Progenitor cell of endocrine pancreas (in vitro differentiated cells): ENCODE data around the gene KDM4F. TPM values are rescaled to one million over a fixed set of nuclear protein-coding genes. Genes with fewer than 3 reads are reported as not detected.

Experiments used
- DNase-seq: peaks from one replicate; pipeline ENCODE4 v3.0.0; 2021; ENCODE audit warnings: low spot score; ENCODE audit not compliant: unreplicated experiment
- H3K27ac Mint-ChIP-seq: 2 replicates; pipeline ENCODE4 v1.8.0; 2021; ENCODE audit warnings: mild to moderate bottlenecking, moderate library complexity, mixed read lengths
- H3K27me3 Mint-ChIP-seq: 2 replicates; pipeline ENCODE4 v1.8.0; 2021; ENCODE audit warnings: mixed read lengths
- H3K36me3 Mint-ChIP-seq: 2 replicates; pipeline ENCODE4 v1.8.0; 2022; ENCODE audit warnings: mixed read lengths; ENCODE audit not compliant: insufficient read depth
- H3K4me1 Mint-ChIP-seq: 2 replicates; pipeline ENCODE4 v1.8.0; 2021; ENCODE audit warnings: low read depth, mixed read lengths
- H3K4me3 Mint-ChIP-seq: 2 replicates; pipeline ENCODE4 v1.8.0; 2021; ENCODE audit warnings: low read depth, mild to moderate bottlenecking, moderate library complexity, mixed read lengths
- H3K9me3 Mint-ChIP-seq: 2 replicates; pipeline ENCODE4 v1.8.0; 2021; ENCODE audit warnings: low read depth, mixed read lengths
- total RNA-seq: library from RNA; stranded (reverse); gene quantifications from 2 replicates; pipeline ENCODE4 v1.2.1, GENCODE V29; 2021
- TF ChIP-seq, protein P1 (sequence below): fragments of 200-600 bp; sonication (generic); IDR thresholded peaks from one replicate; pipeline ENCODE4 v1.5.0; 2021; ENCODE audit warnings: antibody characterized with exemption, mild to moderate bottlenecking; ENCODE audit not compliant: unreplicated experiment

The KDM4F gene
- total RNA-seq, 1 donor from 2014 or later = not detected

DNA sequence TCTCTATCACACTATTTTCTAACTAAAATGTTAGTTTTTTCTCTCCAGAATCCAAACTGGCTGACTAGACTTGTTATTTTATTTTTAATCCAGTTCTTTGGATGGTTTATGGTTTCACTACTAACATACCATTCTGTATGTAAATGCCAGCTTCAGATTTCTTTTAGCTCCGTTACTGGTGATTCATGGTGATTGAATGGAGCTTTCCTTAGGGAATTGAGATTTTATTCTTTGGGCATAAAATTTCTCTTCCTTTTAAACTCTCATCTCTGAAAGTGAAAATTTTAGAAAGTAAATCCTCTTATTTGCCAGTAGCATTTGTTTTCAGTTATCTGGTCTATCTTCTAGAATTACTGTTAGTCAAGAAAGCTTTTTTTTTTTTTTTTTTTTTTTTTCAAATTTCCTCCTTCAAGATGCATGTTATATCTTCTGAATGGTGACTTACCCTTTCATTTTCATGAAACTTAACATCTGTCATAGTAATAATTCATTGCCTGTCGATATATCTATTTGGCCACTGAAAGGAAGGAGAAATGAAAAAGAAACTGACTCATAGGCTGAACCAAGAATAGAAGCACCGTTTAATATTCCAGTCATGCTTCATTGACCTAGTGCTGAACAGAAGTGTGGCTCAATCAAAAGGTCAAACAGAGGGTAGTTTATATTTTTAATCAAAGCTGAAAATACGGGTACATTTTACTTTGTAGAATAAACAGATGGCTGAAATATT lies 46.8 kb downstream of the KDM4F start:
- Mint-ChIP-seq H3K4me3 (no peak overlapping the region), H3K4me1 (peaks cover 4% of the 10 kb centered on the region), H3K36me3 (no peaks in the 10 kb centered on the region), H3K27me3 (peaks cover 47% of the 10 kb centered on the region), H3K27ac (no peak overlapping the region), H3K9me3 (no peaks in the 10 kb centered on the region)
- TF ChIP-seq, protein P1, sequence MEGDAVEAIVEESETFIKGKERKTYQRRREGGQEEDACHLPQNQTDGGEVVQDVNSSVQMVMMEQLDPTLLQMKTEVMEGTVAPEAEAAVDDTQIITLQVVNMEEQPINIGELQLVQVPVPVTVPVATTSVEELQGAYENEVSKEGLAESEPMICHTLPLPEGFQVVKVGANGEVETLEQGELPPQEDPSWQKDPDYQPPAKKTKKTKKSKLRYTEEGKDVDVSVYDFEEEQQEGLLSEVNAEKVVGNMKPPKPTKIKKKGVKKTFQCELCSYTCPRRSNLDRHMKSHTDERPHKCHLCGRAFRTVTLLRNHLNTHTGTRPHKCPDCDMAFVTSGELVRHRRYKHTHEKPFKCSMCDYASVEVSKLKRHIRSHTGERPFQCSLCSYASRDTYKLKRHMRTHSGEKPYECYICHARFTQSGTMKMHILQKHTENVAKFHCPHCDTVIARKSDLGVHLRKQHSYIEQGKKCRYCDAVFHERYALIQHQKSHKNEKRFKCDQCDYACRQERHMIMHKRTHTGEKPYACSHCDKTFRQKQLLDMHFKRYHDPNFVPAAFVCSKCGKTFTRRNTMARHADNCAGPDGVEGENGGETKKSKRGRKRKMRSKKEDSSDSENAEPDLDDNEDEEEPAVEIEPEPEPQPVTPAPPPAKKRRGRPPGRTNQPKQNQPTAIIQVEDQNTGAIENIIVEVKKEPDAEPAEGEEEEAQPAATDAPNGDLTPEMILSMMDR = no peak
- no peak for DNase-seq

GRCh38 chr11:95097209-95097608 lies 48.0 kb downstream of the KDM4F start:
- no peaks in the 10 kb centered on the region for H3K36me3 Mint-ChIP-seq
- no peak overlapping the region for H3K4me3 Mint-ChIP-seq
- peaks cover 4% of the 10 kb centered on the region for H3K4me1 Mint-ChIP-seq
- DNase-seq = no peak
- TF ChIP-seq, protein P1 = no peak
- no peaks in the 10 kb centered on the region for H3K9me3 Mint-ChIP-seq
- H3K27me3 Mint-ChIP-seq = peaks cover 35% of the 10 kb centered on the region
- no peak overlapping the region for H3K27ac Mint-ChIP-seq

DNA sequence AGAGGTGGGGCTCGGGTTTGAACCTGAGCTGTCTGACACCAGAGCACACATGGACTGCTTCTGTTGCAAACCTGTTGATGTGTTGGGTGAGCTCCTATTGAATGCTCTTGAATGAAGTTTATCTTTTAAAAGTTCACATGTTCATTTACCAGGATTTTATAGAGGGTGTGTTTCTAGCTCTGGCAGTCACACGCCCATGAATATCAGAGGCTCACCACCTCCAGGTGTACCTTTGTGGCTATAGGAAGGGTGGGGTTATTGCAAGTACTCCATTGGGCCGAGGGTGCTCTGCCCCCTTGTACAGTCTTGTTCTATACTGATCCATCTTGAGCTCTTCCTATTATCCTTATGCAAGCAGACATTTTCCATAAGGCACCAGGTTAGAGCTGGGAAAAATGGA lies 49.6 kb downstream of the KDM4F start:
- no peak for DNase-seq
- TF ChIP-seq, protein P1 = no peak
- H3K4me3 Mint-ChIP-seq = no peak overlapping the region

DNA sequence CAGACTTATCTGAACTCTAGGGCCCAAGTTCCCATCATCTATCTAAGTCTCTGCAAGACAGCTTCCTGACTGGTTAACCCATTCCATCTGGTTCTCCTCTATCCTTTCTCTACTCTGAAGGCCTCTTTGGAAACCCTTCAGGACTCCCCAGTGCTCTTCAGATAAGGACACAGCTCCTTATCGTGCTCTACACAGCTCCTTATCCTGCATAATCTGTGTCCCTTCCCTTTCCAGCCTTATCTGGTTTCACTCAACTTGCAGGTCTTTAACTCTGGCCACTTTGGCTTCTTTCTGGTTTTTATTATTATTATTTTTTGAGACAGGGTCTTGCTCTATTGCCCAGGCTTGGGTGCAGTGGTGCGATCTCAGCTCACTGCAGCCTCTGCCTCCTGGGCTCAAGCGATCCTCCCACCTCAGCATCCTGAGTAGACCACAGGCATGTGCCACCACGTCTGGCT lies 51.0 kb downstream of the KDM4F start:
- TF ChIP-seq, protein P1 = no peak

More for the DNA sequence above, 49.6 kb downstream of the KDM4F start:
- Mint-ChIP-seq H3K9me3 (no peaks in the 10 kb centered on the region), H3K27me3 (peaks cover 26% of the 10 kb centered on the region), H3K36me3 (no peaks in the 10 kb centered on the region), H3K27ac (no peak overlapping the region), H3K4me1 (no peaks in the 10 kb centered on the region)

More for the DNA sequence above, 51.0 kb downstream of the KDM4F start:
- H3K27me3 Mint-ChIP-seq = peaks cover 20% of the 10 kb centered on the region
- no peaks in the 10 kb centered on the region for H3K36me3 Mint-ChIP-seq
- no peaks in the 10 kb centered on the region for H3K9me3 Mint-ChIP-seq
- no peak overlapping the region for H3K27ac Mint-ChIP-seq
- DNase-seq = no peak
- no peak overlapping the region for H3K4me3 Mint-ChIP-seq
- H3K4me1 Mint-ChIP-seq = no peaks in the 10 kb centered on the region

Other genes starting within 250 kb of the KDM4F start
- 74.7 and 74.9 TPM in 2 replicates for gene CWC15, start 75.9 kb upstream of the KDM4F start, total RNA-seq
- 1.2 and 1.4 TPM in 2 replicates for gene KDM4D, start 75.7 kb upstream of the KDM4F start, total RNA-seq
- not detected in 2 replicates for gene KDM4E, start 24.2 kb upstream of the KDM4F start, total RNA-seq
- gene SRSF8, start 17.5 kb downstream of the KDM4F start, total RNA-seq = 42.4 and 43.4 TPM in 2 replicates
- 2.1 and 2.7 TPM in 2 replicates for gene ENDOD1, start 40.4 kb downstream of the KDM4F start, total RNA-seq
- 79.7 and 80.2 TPM in 2 replicates for gene SESN3, start 181.8 kb downstream of the KDM4F start, total RNA-seq